Left ventricle myocardium superior (tissue), 1 donor: ENCODE measurements around the gene SLC37A2. TPM values are rescaled to one million over a fixed set of nuclear protein-coding genes. Genes with fewer than 3 reads are reported as not detected.
"Not testable (repeated sequence)": the region's sequence is repeated elsewhere in the genome, so short reads cannot be mapped to it uniquely, and the experiment has no call there.

Experiments
- ATAC-seq: fragments of 200-7000 bp; cut with Tn5 transposase; one replicate; pipeline ENCODE4 v1.9.1; 2020; ENCODE audit warnings: mild to moderate bottlenecking, moderate library complexity
- DNase-seq: peaks from one replicate; pipeline ENCODE4 v3.0.0-alpha.2; 2020
- intact Hi-C: fragments of 100-400 bp; cut with micrococcal nuclease; formaldehyde crosslinking; loops from one replicate; pipeline ENCODE4 v1.11.0; 2022
- long read RNA-seq: library from polyadenylated mRNA; unstranded; transcript quantifications from one replicate; pipeline ENCODE4 v2.0.0, GENCODE V29; 2021
- total RNA-seq: library from RNA; stranded (reverse); fragmentation: NEBNext Ultra II Directional; extraction: Animal tissue kit (Norgen Biotek cat#: 25700); gene quantifications from one replicate; pipeline ENCODE4 v1.2.1, GENCODE V29; 2021
- donor health status: DM: no; HTN: yes; CAD: no; lungs with severe emphysema.

The SLC37A2 gene
- total RNA-seq, result 3.5 TPM
- long read RNA-seq, partial matches to known transcripts, result 2 of 3 reads
- long read RNA-seq, other reads (novel, unspliced or antisense), result 0 of 3 reads

- ATAC-seq, result peak; percentile 97
- peak; percentile 85 for DNase-seq
- intact Hi-C loops, result no loop called here
These were observed at the start of gene SLC37A2 for GRCh38 chr11:125062931-125063428. TSS of gene SLC37A2 (plus strand) at chr11:125063305. CDS start at chr11:125063368, 63 bp downstream.

GRCh38 chr11:125016413-125016812 lies 46.7 kb upstream of the SLC37A2 start:
- no peak for DNase-seq
- ATAC-seq, result no peak
- intact Hi-C loops, result no loop called here

- DNase-seq (no peak), ATAC-seq (no peak)
- intact Hi-C loops, result no loop called here
These were observed 42.8 kb upstream of the SLC37A2 start for GRCh38 chr11:125020342-125020741.

GRCh38 chr11:125022551-125022950 lies 40.6 kb upstream of the SLC37A2 start:
- no peak for ATAC-seq
- DNase-seq, result no peak
- intact Hi-C loops, result no loop called here

- DNase-seq (no peak), ATAC-seq (no peak)
- intact Hi-C loops, result no loop called here
These were observed 37.1 kb upstream of the SLC37A2 start for GRCh38 chr11:125025968-125026367.

- DNase-seq, ATAC-seq, intact Hi-C loops: not testable (repeated sequence)
These were observed 33.7 kb upstream of the SLC37A2 start for GRCh38 chr11:125029431-125029830.

- ATAC-seq (no peak), DNase-seq (no peak)
- intact Hi-C loops, result no loop called here
These were observed 26.2 kb upstream of the SLC37A2 start for GRCh38 chr11:125036933-125037332.

- intact Hi-C loops, result no loop called here
- ATAC-seq (no peak), DNase-seq (no peak)
These were observed 13.8 kb upstream of the SLC37A2 start for GRCh38 chr11:125049164-125049792.

- DNase-seq (no peak), ATAC-seq (no peak)
- intact Hi-C loops, result no loop called here
These were observed 11.1 kb upstream of the SLC37A2 start for GRCh38 chr11:125052047-125052446.

GRCh38 chr11:125053167-125053566 lies 9.9 kb upstream of the SLC37A2 start:
- ATAC-seq (no peak), DNase-seq (no peak)
- intact Hi-C loops, result no loop called here

- no peak for DNase-seq
- intact Hi-C loops, result no loop called here
- no peak for ATAC-seq
These were observed 7.9 kb upstream of the SLC37A2 start for GRCh38 chr11:125055107-125055715.

- DNase-seq, intact Hi-C loops, ATAC-seq: not testable (repeated sequence)
These were observed 7.0 kb upstream of the SLC37A2 start for GRCh38 chr11:125056111-125056510.

GRCh38 chr11:125056931-125057692 lies 6.0 kb upstream of the SLC37A2 start:
- ATAC-seq, result no peak
- DNase-seq, result no peak
- intact Hi-C loops, result no loop called here

- DNase-seq (no peak), ATAC-seq (no peak)
- intact Hi-C loops, result no loop called here
These were observed 5.5 kb upstream of the SLC37A2 start for GRCh38 chr11:125057693-125058016.

- no peak for ATAC-seq
- intact Hi-C loops, result no loop called here
These were observed 1.8 kb upstream of the SLC37A2 start for GRCh38 chr11:125061281-125061680.

GRCh38 chr11:125062218-125062930 lies 731 bp upstream of the SLC37A2 start:
- ATAC-seq (peak; percentile 30), DNase-seq (no peak)

More at GRCh38 chr11:125061281-125061680, 1.8 kb upstream of the SLC37A2 start:
- no peak for DNase-seq

GRCh38 chr11:125063429-125064043 lies 431 bp downstream of the SLC37A2 start:
- ATAC-seq (peak; percentile 9), DNase-seq (no peak)
- intact Hi-C loops, result no loop called here

More at GRCh38 chr11:125062218-125062930, 731 bp upstream of the SLC37A2 start:
- intact Hi-C loops, result no loop called here

- DNase-seq (no peak), ATAC-seq (no peak)
- intact Hi-C loops, result no loop called here
These were observed 965 bp downstream of the SLC37A2 start for GRCh38 chr11:125064070-125064469.

- intact Hi-C loops, result no loop called here
- DNase-seq (no peak), ATAC-seq (no peak)
These were observed 5.3 kb downstream of the SLC37A2 start for GRCh38 chr11:125068368-125068767.
